Stimulated activated CD4-positive, alpha-beta T cell treated with anti-CD3 and anti-CD28 coated beads, Interleukin-1b, Interleukin-23, amount 100 ng/mL, for 4 hours (primary cell): ENCODE results near the gene FURIN.
"Not testable (repeated sequence)": the region's sequence is repeated elsewhere in the genome, so short reads cannot be mapped to it uniquely, and the experiment has no call there.

Experiments used
- DNase-seq, 2 donors: peaks; one replicate each; pipeline ENCODE4 v3.0.0-alpha.2; 2020; ENCODE audit warnings: low read depth in 2 of 2

FURIN gene

DNA sequence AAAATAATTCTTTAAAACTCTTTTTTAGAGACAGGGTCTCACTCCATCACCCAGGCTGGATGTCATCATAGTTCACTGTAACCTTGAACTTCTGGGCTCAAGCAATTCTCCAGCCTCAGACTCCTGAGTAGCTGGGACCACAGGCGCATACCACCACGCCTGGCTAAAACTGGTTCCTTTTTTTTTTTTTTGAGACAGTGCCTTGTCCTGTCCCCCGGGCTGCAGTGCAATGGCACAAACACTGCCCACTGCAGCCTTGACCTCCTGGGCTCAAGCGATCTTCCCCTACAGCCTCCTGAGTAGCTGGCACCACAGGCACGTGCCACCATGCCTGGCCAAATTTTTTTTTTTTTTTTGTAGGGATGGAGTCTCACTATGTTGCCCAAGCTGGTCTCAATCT is 23.7 kb upstream of the FURIN start:
- no peak for DNase-seq

DNA sequence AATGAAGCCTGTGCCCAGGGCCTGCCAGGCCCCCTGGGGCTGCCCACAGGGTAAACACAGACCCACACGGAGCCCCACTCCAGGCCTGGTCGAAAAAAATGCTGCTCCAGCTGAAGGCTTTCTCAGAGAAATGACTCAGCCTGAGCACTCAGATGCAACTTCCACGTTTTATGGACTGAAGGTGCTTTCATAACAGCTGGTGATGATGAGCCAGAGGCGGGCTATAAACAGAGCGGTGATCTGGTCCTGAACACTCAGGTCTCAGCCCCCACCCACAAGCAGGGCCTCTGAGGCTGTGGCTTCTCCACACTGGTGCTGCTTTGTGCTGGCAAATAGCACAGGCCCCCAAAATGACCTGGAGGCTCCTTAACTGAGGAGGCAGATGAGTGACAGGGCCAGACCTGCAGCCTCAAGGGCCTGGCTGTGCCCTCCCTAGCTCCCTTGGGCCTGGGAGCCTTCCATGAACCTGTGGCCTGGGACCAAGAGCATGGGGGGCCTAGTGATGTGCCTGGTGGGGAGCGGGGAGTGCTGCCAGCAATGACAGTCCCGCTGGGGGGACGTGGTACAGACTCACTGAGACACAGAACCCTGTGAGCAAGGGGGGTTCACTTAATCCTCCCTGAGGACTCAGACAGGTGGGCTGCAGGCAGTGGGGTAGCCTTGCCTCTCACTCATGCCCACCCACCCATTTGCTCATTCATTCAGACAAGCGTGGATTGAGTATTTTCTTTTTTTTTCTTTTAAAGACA is 23.0 kb upstream of the FURIN start:
- DNase-seq: no peak

GRCh38 chr15:90849424-90849823 is 19.0 kb upstream of the FURIN start:
- not testable (repeated sequence) for DNase-seq

GRCh38 chr15:90851114-90851513 is 17.3 kb upstream of the FURIN start:
- DNase-seq: no peak

GRCh38 chr15:90851940-90852339 is 16.4 kb upstream of the FURIN start:
- no peak for DNase-seq

- DNase-seq: no peak
Measured at GRCh38 chr15:90855139-90855538, 13.2 kb upstream of the FURIN start.

DNA sequence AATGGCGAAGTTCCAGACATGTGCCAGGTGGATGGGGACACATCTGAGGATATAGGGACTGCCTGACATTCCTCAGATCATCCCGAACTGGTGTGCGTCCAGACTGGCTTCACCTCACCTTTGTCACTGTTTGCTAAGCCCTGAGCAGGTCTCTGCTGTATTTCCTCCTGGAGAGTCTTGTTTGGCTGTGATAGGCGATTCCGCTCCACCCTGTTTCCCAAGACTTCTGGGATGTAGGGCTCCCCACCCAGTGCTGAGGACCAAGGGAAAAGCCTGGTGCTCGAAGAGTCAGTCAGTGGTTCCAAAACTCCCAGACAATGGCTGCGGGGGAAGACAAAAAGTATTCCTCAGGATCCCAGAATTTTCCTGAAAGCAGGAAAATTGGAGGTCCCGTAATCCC is 11.1 kb upstream of the FURIN start:
- no peak for DNase-seq

- DNase-seq: no peak
Measured at GRCh38 chr15:90857883-90858443, 10.4 kb upstream of the FURIN start.

DNA sequence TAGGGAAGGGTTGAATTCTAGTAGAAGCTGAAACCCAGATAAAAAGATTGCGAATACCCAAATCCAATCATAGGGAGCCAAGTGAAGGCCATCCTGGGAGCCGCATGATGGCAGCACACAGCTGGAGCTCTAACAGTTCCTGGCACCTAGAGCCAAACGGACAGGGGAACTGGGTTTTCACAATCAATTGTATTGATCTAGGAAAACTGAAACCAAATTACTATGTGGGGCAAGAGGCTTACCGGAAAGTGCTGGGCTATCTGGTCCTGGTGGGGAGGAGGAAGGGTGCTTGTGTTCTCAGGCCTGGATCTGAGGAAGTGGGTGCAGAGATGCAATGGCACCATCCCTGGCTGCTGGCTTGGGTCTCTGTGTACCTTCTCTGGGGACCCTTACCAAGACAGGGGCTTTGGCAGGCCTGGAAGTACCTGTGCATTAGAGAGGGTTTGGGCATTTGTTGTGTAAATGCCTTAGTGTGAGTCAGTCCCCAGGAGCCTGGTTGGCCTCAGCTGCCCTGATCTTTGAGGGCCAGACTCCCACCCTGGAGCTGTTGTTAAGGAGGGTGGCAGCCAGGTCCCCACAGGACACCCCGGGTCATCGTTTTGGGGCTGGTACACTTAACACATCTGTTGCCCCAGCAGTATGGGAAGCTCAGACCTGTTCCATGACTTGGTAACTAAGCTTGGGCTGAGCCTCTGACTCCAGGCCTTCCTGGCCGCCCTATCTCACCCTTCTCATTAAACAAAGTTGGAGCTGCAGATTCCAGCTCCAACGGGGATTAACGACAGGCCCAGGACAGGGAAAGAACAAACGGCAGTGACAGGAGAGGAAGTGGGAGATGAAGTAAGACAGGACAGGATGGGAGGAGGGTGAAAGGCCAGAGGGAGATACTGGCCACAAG is 8.9 kb upstream of the FURIN start:
- no peak for DNase-seq

DNA sequence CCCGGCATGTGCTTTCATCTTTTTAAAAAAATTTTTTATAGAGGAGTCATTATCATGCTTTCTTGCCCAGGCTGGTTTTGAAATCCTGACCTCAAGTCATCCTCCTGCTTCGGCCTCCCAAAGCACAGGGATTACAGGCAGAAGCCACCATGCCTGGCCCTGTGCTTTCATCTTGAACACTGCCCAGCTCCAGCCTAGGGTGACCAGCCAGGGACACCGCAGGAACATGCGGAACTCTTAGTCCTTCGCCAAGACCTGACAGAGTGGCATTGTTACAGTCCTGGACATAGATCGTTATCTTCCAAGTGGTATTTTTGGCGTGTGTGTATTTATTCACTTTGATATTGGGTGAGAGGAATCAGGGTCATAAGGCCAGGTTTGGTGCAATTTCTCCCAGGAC is 7.9 kb upstream of the FURIN start:
- no peak for DNase-seq

- DNase-seq: no peak
Measured at GRCh38 chr15:90860942-90861675, 7.3 kb upstream of the FURIN start.

DNA sequence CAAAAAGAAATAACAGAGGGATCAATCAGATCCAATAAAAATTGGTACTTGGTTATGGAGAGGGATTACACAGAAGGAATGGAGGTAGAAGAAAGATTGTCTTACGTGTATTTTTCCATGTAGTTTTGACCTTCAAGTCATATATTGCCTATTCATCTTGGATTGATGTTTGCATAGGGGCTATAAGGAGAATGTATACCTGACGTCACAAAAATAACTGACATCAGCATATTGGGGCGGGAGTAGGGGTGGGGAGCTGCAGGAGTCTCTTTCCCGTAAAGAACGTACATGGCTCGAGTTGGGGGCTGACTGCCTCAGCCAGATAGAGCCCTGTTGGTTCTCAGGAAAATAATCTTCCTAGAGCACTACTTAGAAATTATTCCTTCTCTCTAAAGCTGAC is 5.9 kb upstream of the FURIN start:
- no peak for DNase-seq

DNA sequence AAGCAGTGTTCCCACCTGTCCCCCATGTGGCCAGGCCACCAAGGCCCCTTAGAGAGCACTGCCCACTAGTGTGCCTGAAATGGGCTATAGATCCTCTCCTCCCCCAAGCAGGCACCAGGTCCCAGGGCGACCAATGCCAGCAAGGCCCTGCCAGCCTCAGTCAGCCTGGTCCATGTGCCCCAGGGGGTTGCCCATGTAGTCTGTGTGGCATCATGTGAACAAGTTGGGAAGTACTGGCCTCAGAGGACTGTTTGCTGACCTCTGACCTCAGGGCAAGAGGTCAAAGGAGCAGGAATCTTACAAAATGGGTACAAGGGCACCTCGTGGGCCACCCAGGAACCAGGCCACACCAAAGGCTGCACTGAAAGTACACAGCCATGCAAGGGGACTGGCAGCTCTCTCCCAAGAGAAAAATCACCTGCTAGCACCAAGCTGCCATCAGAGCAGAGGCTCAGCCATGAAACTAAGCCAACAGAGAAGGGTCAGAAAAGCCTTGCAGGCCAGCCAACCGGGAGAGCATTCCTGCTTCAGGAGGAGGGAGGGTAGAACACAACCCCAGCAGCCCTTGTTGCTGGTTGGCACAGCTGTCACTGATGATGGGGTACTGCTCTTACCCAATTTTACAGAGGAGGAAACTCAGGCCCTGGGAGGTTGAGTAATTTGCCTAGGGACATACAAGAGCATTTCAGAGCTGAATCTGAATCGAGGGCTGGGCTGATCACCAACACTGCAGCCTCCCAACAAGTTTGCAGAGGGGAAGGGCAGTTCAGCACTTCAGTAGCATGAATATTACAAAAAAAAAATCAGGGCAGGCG is 5.2 kb upstream of the FURIN start:
- no peak for DNase-seq

GRCh38 chr15:90863987-90864386 is 4.4 kb upstream of the FURIN start:
- DNase-seq: no peak

- no peak for DNase-seq
Measured at GRCh38 chr15:90864507-90864906, 3.9 kb upstream of the FURIN start.

GRCh38 chr15:90865702-90866101 is 2.7 kb upstream of the FURIN start:
- no peak for DNase-seq

- DNase-seq: no peak
Measured at GRCh38 chr15:90866161-90866715, 2.1 kb upstream of the FURIN start.

- DNase-seq: no peak
Measured at GRCh38 chr15:90866800-90867199, 1.6 kb upstream of the FURIN start.

DNA sequence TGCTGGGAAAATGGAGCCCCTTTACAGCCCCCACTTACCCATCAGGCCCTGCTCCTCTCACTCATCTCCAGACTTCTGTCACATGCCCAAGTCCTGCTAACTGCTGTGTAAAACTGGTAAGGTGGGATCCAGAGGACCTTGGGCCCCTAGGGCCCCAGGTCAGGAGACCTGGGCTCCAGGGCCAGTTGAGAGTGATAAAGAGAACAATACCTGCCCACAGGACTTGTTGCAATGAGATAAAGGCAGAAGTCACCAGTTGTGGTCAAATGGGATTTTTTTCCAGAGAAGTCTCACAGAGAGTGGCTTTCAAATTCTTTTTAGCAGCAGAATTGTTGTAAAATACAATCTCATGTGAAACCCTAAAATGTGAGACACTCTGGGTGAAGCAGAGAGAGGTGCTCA is 753 bp downstream of the FURIN start:
- no peak for DNase-seq

DNA sequence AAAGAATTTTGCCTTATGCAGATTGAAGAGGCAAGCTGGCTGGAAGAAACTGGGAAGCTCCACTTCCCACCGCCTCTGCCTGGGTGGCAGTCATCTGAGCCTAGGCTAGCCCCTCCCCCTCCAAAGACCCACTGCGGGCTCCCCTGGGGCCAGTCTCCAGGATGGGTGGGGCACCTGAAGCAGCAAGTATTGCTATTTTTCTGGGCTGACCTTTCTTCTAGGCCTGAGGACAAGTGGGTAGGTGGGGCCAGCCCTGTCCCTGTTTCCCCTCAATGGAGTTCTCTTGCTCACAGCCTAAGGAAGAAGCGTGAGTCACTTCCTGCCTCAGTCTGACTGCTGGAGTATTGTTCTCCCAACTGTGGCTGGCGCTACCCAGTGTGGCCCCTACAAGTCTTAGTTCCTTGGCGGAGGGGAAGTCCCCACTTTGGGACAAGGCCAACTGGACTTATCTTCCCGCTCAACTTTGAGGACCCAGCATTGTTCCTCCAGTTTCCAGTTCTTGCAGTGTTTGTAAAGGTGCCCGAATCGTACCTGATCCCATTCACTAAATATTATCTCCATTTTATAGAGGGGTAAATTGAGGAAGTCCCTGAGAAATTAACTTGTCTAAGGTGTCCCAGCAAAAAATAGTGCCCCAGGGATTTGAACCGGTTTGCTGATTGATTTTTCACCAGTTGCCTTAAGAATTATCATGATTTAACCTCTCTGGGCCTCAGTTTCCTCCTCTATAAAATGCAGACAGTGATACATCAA is 1.4 kb downstream of the FURIN start:
- peak in 1 of 2 donors; percentile 23 for DNase-seq
